Smooth muscle cell (in vitro differentiated cells): ENCODE results near the gene TXNIP. TPM values are rescaled to one million over a fixed set of nuclear protein-coding genes. Genes with fewer than 3 reads are reported as not detected.
A peak's percentile ranks its signal among the peaks of the same experiment; 100 is the strongest.

Source experiments
- DNase-seq: peaks from one replicate; lab custom pipeline; 2025; ENCODE audit not compliant: unreplicated experiment; lab: John Stamatoyannopoulos, UW
- H2AFZ ChIP-seq: fragments of 200-600 bp; sonication (generic); 2 replicates; pipeline ENCODE4 v1.6.0; 2016; ENCODE audit warnings: antibody characterized with exemption, low read depth, mild to moderate bottlenecking
- H3F3A ChIP-seq: fragments of 200-600 bp; sonication (generic); 2 replicates; pipeline ENCODE4 v1.6.0; 2017; ENCODE audit warnings: antibody characterized with exemption, low read depth
- H3K27ac ChIP-seq: fragments of 200-600 bp; sonication (generic); 2 replicates; pipeline ENCODE4 v1.5.1; 2016; ENCODE audit warnings: low read depth, mild to moderate bottlenecking
- H3K27me3 ChIP-seq: fragments of 200-600 bp; sonication (generic); 2 replicates; pipeline ENCODE4 v1.6.1; 2016; ENCODE audit warnings: low read depth, mild to moderate bottlenecking
- H3K36me3 ChIP-seq: fragments of 200-600 bp; sonication (generic); 2 replicates; pipeline ENCODE4 v1.5.1; 2016; ENCODE audit warnings: low read depth
- H3K4me1 ChIP-seq: fragments of 200-600 bp; sonication (generic); 2 replicates; pipeline ENCODE4 v1.5.1; 2016; ENCODE audit warnings: low read depth
- H3K4me2 ChIP-seq: fragments of 200-600 bp; sonication (generic); 2 replicates; pipeline ENCODE4 v1.6.0; 2016; ENCODE audit warnings: mild to moderate bottlenecking
- H3K4me3 ChIP-seq: fragments of 200-600 bp; sonication (generic); 2 replicates; pipeline ENCODE4 v1.5.1; 2016; ENCODE audit warnings: mild to moderate bottlenecking
- H3K79me2 ChIP-seq: fragments of 200-600 bp; sonication (generic); 2 replicates; pipeline ENCODE4 v1.6.0; 2016; ENCODE audit warnings: low read depth, mild to moderate bottlenecking
- H3K9ac ChIP-seq: fragments of 200-600 bp; sonication (generic); 2 replicates; pipeline ENCODE4 v1.6.0; 2016; ENCODE audit warnings: low read depth
- H3K9me3 ChIP-seq: fragments of 200-600 bp; sonication (generic); replicated peaks from 2 replicates; pipeline ENCODE4 v1.5.1; 2016; ENCODE audit warnings: low read depth
- H4K20me1 ChIP-seq: fragments of 200-600 bp; sonication (generic); 2 replicates; pipeline ENCODE4 v1.6.0; 2016; ENCODE audit warnings: low read depth
- CTCF ChIP-seq: fragments of 200-600 bp; sonication (generic); IDR thresholded peaks from 2 replicates; pipeline ENCODE4 v1.5.1; 2017; ENCODE audit warnings: borderline replicate concordance, mild to moderate bottlenecking, antibody characterized with exemption; ENCODE audit not compliant: insufficient read depth, poor library complexity, severe bottlenecking
- WGBS: methylation state at CpG from one replicate; pipeline ENCODE4 v1.1.7; 2016; ENCODE audit warnings: low lambda C conversion rate; 5-methylcytosine and 5-hydroxymethylcytosine counted together
- polyA plus RNA-seq: library from polyadenylated mRNA; unstranded; fragments of >200 nt; fragmentation: Nextera tagmentation; extraction: Ambion mirVana; gene quantifications from 2 replicates; pipeline ENCODE4 v1.2.1, GENCODE V29; 2016
- total RNA-seq: library from RNA; depleted of rRNA; stranded (reverse); fragments of >200 nt; gene quantifications from 2 replicates; pipeline ENCODE4 v1.2.3, GENCODE V29; 2014

The TXNIP gene
- total and polyA plus RNA-seq, 2 experiments from 2014 or later, result 206 to 384 TPM

- H3K79me2 ChIP-seq, result no peaks in the 10 kb centered on the region
- H3K9me3 ChIP-seq, result no peaks in the 10 kb centered on the region
- WGBS, result 2% methylated on average over 37 of the region's 37 CpGs
- peak; percentile 55 for DNase-seq
- H3K27ac ChIP-seq, result peak within 1 kb of the TSS; percentile 76
- no peaks in the 10 kb centered on the region for H3K27me3 ChIP-seq
- H3K4me1 ChIP-seq, result peaks cover 26% of the 10 kb centered on the region
- no peaks in the 10 kb centered on the region for H4K20me1 ChIP-seq
- no peak for TF ChIP-seq CTCF
- H2AFZ ChIP-seq, result peak within 1 kb of the TSS; percentile 84
- H3K4me3 ChIP-seq, result peak within 1 kb of the TSS; percentile 74
- H3F3A ChIP-seq, result peaks cover 7% of the 10 kb centered on the region
- peak within 1 kb of the TSS; percentile 47 for H3K9ac ChIP-seq
- H3K4me2 ChIP-seq, result peak within 1 kb of the TSS; percentile 91
- no peaks in the 10 kb centered on the region for H3K36me3 ChIP-seq
These were observed 31.9 kb downstream of the TXNIP start, which contains the start of the genes ANKRD34A and POLR3GL for GRCh38 chr1:145964328-145965118. ANKRD34A (minus strand) TSS chr1:145964575; CDS start chr1:145961759, 2,816 bp downstream. POLR3GL (plus strand) TSS chr1:145964690; CDS start chr1:145974866, 10,176 bp downstream.

- Histone ChIP-seq H3K4me2 (peak overlapping the region; percentile 91), H3K4me3 (peak overlapping the region; percentile 74), H3K27me3 (no peaks in the 10 kb centered on the region), H3K9me3 (no peaks in the 10 kb centered on the region), H3K4me1 (peaks cover 26% of the 10 kb centered on the region), H3K9ac (peak overlapping the region; percentile 47), H3F3A (peaks cover 7% of the 10 kb centered on the region), H2AFZ (no peak overlapping the region), H3K36me3 (no peaks in the 10 kb centered on the region), H4K20me1 (no peaks in the 10 kb centered on the region), H3K27ac (peak overlapping the region; percentile 76), H3K79me2 (no peaks in the 10 kb centered on the region)
- WGBS, result 61% methylated on average over 5 of the region's 5 CpGs
- DNase-seq, result no peak
- no peak for TF ChIP-seq CTCF
These were observed 32.9 kb downstream of the TXNIP start for GRCh38 chr1:145963265-145964019.

GRCh38 chr1:145962157-145963102, 33.9 kb downstream of the TXNIP start:
- peak overlapping the region; percentile 32 for H2AFZ ChIP-seq
- peak; percentile 26 for DNase-seq

More at GRCh38 chr1:145962157-145963102, 33.9 kb downstream of the TXNIP start:
- Histone ChIP-seq H3K9ac (no peak overlapping the region), H4K20me1 (no peaks in the 10 kb centered on the region), H3F3A (peaks cover 7% of the 10 kb centered on the region), H3K36me3 (no peaks in the 10 kb centered on the region), H3K27me3 (no peaks in the 10 kb centered on the region), H3K9me3 (no peaks in the 10 kb centered on the region), H3K27ac (peak overlapping the region; percentile 76), H3K79me2 (no peaks in the 10 kb centered on the region), H3K4me1 (peaks cover 26% of the 10 kb centered on the region), H3K4me3 (peak overlapping the region; percentile 70), H3K4me2 (peak overlapping the region; percentile 91)
- no peak for TF ChIP-seq CTCF
- WGBS, result 10% methylated on average over 16 of the region's 36 CpGs
